ENCODE results near the gene EVI2B.

DNA sequence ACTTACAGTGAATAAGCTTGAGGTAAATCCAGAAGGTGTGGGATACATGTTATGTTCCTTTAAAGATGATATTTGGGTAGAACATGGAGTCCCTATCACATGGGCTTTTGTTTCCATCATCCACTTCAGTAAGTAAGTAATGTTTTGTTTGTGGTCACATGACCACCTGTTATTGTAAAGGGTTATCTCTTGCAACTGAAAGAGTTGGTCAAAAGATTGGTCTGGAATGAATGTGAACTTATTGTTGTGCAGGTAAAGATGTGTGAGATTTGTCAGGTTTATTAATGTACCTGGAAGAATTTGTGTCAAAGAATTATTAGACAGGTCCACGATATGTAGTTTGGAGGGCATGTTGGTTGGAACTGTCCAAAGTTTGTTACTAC lies 18.4 kb downstream of the EVI2B start:
- TF ChIP-seq, protein P1, sequence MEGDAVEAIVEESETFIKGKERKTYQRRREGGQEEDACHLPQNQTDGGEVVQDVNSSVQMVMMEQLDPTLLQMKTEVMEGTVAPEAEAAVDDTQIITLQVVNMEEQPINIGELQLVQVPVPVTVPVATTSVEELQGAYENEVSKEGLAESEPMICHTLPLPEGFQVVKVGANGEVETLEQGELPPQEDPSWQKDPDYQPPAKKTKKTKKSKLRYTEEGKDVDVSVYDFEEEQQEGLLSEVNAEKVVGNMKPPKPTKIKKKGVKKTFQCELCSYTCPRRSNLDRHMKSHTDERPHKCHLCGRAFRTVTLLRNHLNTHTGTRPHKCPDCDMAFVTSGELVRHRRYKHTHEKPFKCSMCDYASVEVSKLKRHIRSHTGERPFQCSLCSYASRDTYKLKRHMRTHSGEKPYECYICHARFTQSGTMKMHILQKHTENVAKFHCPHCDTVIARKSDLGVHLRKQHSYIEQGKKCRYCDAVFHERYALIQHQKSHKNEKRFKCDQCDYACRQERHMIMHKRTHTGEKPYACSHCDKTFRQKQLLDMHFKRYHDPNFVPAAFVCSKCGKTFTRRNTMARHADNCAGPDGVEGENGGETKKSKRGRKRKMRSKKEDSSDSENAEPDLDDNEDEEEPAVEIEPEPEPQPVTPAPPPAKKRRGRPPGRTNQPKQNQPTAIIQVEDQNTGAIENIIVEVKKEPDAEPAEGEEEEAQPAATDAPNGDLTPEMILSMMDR (IDR thresholded peaks at IDR 0.05) = no peak
- TF ChIP-seq POLR2AphosphoS5 (IDR thresholded peaks at IDR 0.05) = no peak
